Kidney tubule cell (primary cell): ENCODE results near the gene ADCK1.
A peak's percentile ranks its signal among the peaks of the same experiment; 100 is the strongest.
"Not testable (repeated sequence)": the region's sequence is repeated elsewhere in the genome, so short reads cannot be mapped to it uniquely, and the experiment has no call there.

ENCODE experiments used
- DNase-seq: peaks from one replicate; pipeline ENCODE4 v3.0.0-alpha.2; 2018; ENCODE audit warnings: low spot score

ADCK1 gene

GRCh38 chr14:77955816-77956484, 156.0 kb downstream of the ADCK1 start:
- DNase-seq = no peak

GRCh38 chr14:77959686-77960085, 159.8 kb downstream of the ADCK1 start:
- DNase-seq = not testable (repeated sequence)

GRCh38 chr14:77961847-77962580, 162.1 kb downstream of the ADCK1 start:
- no peak for DNase-seq

- DNase-seq = no peak
Observed at GRCh38 chr14:77962731-77963520, 163.0 kb downstream of the ADCK1 start.

- DNase-seq = no peak
Observed at GRCh38 chr14:77964586-77964985, 164.7 kb downstream of the ADCK1 start.

- no peak for DNase-seq
Observed at GRCh38 chr14:77965050-77965449, 165.1 kb downstream of the ADCK1 start.

GRCh38 chr14:77965919-77966435, 166.1 kb downstream of the ADCK1 start:
- DNase-seq = peak; percentile 94

- DNase-seq = no peak
Observed at GRCh38 chr14:77967110-77967509, 167.2 kb downstream of the ADCK1 start.

- DNase-seq = no peak
Observed at GRCh38 chr14:77970646-77971045, 170.7 kb downstream of the ADCK1 start.

- DNase-seq = no peak
Observed at GRCh38 chr14:77973246-77973645, 173.3 kb downstream of the ADCK1 start.

- DNase-seq = no peak
Observed at GRCh38 chr14:77976591-77976990, 176.7 kb downstream of the ADCK1 start.

- DNase-seq = no peak
Observed at GRCh38 chr14:77979171-77979570, 179.3 kb downstream of the ADCK1 start.

GRCh38 chr14:77979666-77980351, 179.9 kb downstream of the ADCK1 start:
- no peak for DNase-seq

- DNase-seq = peak; percentile 59
Observed at GRCh38 chr14:77980475-77981321, 180.8 kb downstream of the ADCK1 start.
